Heart left ventricle (tissue), 13 donors: ENCODE results near the gene GTF2H4.

Experiments used
- POLR2A ChIP-seq, 2 donors: fragments of 450-650 bp; IDR thresholded peaks; one replicate each; pipeline ENCODE4 v1.6.1; 2017; ENCODE audit warnings: antibody characterized with exemption in 2 of 2, mild to moderate bottlenecking in 2 of 2, moderate library complexity in 2 of 2
- TF ChIP-seq, protein P1 (sequence below), 12 donors: fragments of 200-600 bp; sonication (generic) in 4 of 12; IDR thresholded peaks; one replicate each; pipeline versions ENCODE4 v1.5.0 to v1.8.0; 2018 to 2022; ENCODE audit warnings: antibody characterized with exemption in 12 of 12, mild to moderate bottlenecking in 5 of 12
- donor health status: ischemic (EF 13 %, LVEDD 7.1; RV severe dilation, severe dysfunction).
- donor health status: DM: no; HTN: yes; CAD: no.
- donor health status: DM: no; HTN: no; CAD: no.
- donor health status: ischemic (EF 25% LVEDD 6.9; RV normal size, moderate dysfunction).
- donor health status: ischemic (EF 25% LVEDD 5.7; RV mildly dilated, moderate dysfunction).
- donor health status: ischemic (EF 35%, LVEDD 5.7; RV mildly dilated, moderate dysfunction).
- donor health status: nonischemic (EF 11% LVEDD 7.7; RV severe dilation, severe dysfunction).
- donor health status: DM: yes; HTN: yes; CAD: no.
- donor health status: PGD.
- donor health status: ischemic (EF 29% LVEDD 5.4; RV normal size, mild dysfunction).
- donor health status: nonischemic (EF 23%, LVEDD 6.1; RV moderate dilation, normal function).

- TF ChIP-seq, protein P1, sequence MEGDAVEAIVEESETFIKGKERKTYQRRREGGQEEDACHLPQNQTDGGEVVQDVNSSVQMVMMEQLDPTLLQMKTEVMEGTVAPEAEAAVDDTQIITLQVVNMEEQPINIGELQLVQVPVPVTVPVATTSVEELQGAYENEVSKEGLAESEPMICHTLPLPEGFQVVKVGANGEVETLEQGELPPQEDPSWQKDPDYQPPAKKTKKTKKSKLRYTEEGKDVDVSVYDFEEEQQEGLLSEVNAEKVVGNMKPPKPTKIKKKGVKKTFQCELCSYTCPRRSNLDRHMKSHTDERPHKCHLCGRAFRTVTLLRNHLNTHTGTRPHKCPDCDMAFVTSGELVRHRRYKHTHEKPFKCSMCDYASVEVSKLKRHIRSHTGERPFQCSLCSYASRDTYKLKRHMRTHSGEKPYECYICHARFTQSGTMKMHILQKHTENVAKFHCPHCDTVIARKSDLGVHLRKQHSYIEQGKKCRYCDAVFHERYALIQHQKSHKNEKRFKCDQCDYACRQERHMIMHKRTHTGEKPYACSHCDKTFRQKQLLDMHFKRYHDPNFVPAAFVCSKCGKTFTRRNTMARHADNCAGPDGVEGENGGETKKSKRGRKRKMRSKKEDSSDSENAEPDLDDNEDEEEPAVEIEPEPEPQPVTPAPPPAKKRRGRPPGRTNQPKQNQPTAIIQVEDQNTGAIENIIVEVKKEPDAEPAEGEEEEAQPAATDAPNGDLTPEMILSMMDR (IDR thresholded peaks at IDR 0.05), result no peak
- TF ChIP-seq POLR2A (IDR thresholded peaks at IDR 0.05), result no peak
Measured at GRCh38 chr6:30957716-30958115, 49.7 kb downstream of the GTF2H4 start.
